Vagina (tissue), 2 donors: Measurements from ENCODE around the gene SUPT20HL2.

Experiments
- CTCF ChIP-seq, 3 experiments: fragments of 450-650 bp in 2 of 3; fragments of 200-600 bp in 1 of 3; sonication (generic) in 1 of 3; IDR thresholded peaks; one replicate each; pipeline ENCODE4 v1.5.1; 2017 to 2019; ENCODE audit warnings: antibody characterized with exemption in 3 of 3, mild to moderate bottlenecking in 2 of 3, moderate library complexity in 2 of 3
- POLR2A ChIP-seq, 2 donors: fragments of 450-650 bp; IDR thresholded peaks; one replicate each; pipeline ENCODE4 v1.6.1; 2017; ENCODE audit warnings: antibody characterized with exemption in 2 of 2, mild to moderate bottlenecking in 2 of 2, moderate library complexity in 2 of 2

GRCh38 chrX:24314019-24314635 lies at the start of gene SUPT20HL2:
- TF ChIP-seq POLR2A (IDR thresholded peaks at IDR 0.05): no peak
- TF ChIP-seq CTCF (IDR thresholded peaks at IDR 0.05): no peak
